GM18951 (cell line): ENCODE results near the gene INF2.

ENCODE experiments used
- POLR2A ChIP-seq: IDR thresholded peaks from 4 replicates; pipeline ENCODE4 v1.6.1; 2011; ENCODE audit warnings: mild to moderate bottlenecking; ENCODE audit not compliant: insufficient read length, insufficient read depth; ENCODE audit errors: extremely low read depth
- in situ Hi-C: fragments of 300-500 bp; cut with MboI; formaldehyde crosslinking; loops from one replicate; pipeline ENCODE4 v1.12.0; 2022; ENCODE audit warnings: low sequenced_read_pairs, mixed read lengths, inconsistent platforms; ENCODE audit not compliant: unreplicated experiment

The INF2 gene

DNA sequence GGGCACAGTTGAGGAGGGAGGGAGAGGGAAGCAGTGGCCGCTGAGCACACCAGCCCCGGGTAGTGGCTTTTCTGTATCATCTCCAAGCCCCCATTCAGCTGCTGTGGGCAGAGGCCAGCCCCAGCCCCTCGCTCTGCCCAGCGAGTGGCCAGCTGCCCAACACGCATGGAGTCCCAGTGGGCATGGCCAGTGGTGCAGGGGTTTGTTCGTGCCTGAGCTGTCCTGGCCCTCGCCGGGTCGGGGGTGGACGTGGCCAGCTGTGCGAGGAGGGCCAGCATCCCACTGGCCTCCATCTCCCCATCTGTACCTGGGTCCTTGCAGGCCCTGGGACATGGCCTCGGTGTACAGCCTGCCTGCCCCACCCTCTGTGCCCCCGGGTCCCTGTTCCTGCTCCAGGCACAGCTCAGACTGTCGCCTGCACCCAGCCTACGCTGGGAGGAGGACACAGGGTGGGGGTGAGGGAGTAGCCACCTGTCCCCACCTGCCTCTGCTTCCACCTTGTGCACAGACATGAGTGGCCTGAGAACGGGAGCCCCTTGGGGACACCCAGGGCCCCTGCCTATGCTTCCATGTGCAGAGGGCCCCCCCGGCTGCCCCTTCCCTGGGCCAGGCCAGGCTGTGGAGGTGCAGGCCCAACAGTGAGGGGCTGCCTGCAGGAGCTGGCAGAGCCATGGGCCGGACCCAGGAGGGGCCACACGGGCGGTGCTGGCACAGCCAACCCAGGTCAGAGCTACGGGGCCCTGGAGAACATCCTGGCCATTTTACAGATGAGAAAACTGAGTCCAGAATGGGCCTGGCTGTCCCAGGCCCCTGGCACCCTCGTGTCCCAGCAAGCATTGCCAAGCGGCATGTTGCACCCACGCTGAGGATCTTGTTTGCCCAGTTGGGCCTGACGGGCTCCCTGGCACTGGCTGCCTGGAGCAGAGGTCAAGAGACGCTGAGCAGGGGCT lies 4.3 kb downstream of the INF2 start:
- TF ChIP-seq POLR2A, result no peak
- in situ Hi-C loops, result no loop called here

DNA sequence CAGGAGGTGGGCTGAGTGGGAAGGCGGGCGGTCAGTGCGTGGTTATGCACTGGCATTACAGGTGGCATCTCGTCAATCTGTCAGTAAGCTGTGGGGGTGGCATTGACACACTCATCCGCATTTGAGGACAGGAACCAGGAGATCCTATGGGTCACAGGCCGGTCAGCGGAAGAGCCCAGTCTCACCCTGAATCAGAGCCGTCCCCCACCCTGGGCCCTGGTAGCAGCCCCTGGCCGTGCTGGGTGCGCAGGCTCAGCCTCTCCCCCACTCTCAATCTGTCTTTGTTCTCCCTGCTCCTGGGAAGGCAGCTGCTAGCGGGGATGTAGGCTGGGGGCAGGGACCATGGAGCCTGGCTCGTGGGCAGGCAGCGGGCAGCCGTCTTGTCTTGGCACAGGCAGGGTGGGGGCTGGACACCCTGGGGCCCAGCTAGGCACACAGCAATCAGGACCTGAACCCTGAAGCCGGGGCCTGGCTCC lies 5.1 kb downstream of the INF2 start:
- no peak for TF ChIP-seq POLR2A
- in situ Hi-C loops, result no loop called here

DNA sequence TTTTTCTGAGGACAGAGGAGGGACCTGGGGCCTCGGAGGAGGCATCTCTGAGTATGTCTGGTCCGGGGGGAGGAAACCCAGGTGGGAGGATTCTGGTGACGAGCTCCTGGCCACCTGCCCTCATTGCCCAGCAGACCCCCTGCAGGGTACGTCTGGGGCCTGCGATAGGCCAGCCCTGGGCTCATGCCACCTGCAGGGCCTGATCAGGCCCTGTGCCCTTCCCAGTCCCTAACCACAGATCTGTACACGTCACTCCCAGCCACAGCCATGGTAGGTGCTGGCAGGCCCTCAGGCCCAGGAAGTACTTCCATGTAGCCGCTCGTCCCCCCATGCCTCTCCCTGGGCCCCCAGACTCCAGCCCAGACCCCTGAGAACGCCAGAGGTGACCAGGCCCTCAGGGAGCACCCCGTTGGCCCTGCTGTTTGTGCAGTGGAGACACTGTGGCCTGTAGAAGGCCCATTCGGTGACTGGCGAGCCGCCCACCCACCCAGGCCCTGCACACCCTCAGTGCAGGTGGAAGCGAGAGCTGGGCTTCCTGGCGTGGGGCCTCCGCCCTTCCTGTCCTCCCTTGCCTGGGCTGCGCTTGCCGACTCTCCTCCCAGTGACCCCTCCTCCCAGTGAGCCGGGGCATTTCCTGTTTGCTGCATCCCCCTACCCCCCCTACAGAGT lies 5.7 kb downstream of the INF2 start:
- TF ChIP-seq POLR2A, result no peak
- in situ Hi-C loops, result loop anchor here (5.0 kb wide), 1 partner anchor 33 kb away; no protein-coding TSS in a partner anchor

DNA sequence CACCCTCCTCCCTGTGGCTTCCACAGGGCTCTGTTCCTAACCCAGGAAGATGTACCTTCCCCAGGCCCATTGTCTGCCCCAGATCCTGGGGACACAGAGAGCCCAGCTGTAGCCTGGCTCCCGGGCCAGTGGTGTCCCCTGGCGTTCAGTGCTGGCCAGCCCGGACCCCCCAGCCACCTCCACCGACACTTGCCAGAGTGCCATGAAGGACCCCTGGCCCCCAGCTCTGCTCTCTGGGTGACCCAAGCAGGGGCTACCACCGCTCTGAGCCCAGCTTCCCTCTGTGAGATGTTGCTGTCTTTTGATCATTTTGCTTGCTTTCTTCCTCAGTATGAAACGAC lies 6.2 kb downstream of the INF2 start:
- no peak for TF ChIP-seq POLR2A
- in situ Hi-C loops, result loop anchor here (5.0 kb wide), 1 partner anchor 33 kb away; no protein-coding TSS in a partner anchor

DNA sequence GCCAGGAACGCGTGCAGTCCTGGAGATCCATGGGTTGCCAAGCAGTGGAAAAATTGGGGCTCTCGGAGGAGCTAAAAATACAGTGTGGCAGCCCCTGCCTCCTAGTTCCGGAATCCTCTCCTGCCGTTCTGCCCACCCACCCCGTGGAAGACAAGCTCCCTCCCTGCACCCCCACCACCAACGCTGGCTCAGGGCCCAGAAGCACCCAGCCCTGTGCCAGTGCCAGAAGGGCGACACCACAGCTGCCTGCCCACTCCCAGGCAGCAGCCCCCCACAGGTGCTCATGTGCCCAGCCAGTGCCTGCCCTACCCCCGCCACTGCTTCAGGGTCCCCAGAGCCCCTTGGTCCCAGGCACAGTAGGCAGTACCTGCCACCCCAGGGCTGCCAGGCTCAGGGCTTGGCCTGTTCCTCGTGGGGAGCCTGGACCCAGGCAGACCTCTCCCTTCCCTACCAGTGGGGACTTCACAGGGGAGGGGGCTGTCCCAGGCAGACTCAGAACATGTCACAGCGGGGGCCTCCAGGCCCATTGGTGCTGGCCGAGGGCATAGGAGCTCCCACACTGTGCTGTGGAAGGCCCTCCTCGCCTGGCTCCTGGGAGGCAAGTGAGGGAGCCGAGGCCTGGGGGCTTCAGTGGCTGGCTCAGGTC lies 7.4 kb downstream of the INF2 start:
- TF ChIP-seq POLR2A, result no peak
- in situ Hi-C loops, result loop anchor here (5.0 kb wide), 1 partner anchor 34 kb away; no protein-coding TSS in a partner anchor

DNA sequence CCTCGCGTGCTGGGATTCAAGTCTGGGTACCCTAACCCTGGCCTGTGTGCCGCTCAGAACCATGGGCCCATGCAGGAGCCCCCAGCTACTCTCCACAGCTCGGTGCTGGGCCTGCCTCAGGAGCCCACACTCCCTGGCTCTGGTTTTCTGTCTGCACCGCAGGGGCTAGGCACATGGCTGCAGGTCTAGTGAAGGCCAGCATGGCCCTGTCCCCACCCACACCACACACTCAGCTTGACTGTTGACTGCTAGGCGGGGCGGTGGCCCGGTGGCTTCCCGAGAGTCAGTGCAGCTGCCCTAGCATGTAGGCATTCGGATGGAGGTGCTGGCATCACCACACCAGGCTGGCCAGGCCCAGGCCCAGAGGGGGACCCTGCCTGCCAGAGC lies 7.9 kb downstream of the INF2 start:
- in situ Hi-C loops, result loop anchor here (5.0 kb wide), 1 partner anchor 35 kb away; no protein-coding TSS in a partner anchor
- no peak for TF ChIP-seq POLR2A

DNA sequence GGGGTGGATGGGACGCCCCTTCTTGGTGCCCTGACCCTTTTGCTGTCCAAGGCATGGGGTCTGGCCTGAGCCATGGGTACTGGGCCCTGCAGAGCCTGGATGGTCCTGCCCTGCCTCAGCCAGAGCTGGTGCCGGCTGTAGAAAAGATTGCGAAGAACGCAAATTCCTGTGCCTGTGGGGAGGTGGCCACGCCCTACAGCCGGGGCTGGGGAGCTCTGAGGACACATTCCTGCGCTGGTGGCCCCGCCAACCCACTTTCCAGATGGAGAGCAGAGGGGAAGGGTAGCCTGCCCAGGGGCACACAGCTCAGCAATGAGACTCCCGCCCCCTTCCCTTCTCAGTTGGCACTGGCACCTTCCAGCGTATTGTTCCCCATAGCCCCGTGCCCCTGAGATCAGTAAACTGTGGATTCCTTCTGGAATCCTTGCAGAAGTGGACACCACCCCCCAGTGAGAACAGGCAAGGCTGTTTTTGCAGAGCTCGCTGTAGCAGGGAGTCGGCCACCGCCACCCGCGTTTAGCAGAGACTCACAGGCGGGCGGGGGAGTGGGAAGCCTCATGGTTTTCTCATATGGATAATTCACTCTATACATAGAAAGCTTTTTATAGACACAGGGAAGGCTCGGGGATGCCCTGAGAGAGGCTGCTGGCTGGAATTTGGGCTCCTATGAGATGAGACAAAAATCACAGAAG lies 8.6 kb downstream of the INF2 start:
- in situ Hi-C loops, result loop anchor here (5.0 kb wide), 1 partner anchor 36 kb away; no protein-coding TSS in a partner anchor
- no peak for TF ChIP-seq POLR2A

DNA sequence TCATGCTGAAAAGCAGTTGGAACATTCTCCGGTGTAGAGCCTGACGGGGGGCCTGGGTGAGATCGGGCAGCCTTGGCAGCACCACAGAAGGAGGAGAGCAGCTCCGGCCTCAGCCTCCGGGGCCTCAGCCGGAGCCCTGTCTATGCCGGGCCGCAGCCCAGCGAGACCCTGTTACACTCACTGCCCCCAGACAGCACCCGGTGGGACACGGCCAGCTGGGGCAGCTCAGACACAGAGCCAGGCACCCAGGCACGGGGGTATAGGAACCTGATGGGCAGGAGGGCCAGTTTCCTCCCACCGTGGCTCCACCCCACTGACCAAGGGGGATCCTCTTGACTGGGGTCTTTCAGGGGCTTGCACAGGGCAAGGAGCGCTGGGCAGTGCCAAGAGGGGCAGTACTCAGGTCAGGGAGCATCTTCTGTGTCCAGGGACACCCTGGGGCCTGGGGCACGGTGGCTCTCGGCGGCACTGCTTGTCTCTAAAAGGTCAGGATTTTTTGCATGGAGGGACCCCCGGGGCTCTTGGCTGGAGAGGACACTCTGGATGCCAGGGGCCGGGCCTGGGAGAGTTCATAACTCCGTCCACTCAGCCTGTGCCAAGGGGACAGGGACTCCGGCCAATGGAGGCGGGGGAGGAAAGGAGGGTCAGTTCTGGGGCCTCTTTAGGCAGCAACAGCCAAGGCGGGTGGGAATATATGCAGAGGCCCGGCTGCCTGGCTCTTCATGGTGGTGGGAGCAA lies 9.4 kb downstream of the INF2 start:
- TF ChIP-seq POLR2A, result no peak

DNA sequence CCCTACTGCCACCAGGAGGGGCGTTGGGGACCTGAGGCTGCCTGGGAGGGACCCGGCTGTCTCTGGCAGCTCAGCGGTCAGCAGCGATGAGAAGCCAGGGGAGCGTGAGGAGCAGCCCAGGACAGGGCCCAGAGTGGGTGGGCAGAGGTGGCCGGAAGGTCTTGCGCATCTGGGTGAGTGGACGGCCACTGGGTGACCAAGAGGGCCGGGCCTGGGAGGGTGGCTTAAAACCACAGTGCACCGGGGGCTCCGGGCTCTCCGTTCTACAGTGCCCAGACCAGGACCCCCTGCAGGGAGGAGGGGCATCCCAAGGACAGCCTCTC lies 10.0 kb downstream of the INF2 start:
- TF ChIP-seq POLR2A, result no peak
- in situ Hi-C loops, result loop anchor here (5.0 kb wide), 1 partner anchor 37 kb away; no protein-coding TSS in a partner anchor

More for the DNA sequence above, 9.4 kb downstream of the INF2 start:
- in situ Hi-C loops, result loop anchor here (5.0 kb wide), 1 partner anchor 37 kb away; no protein-coding TSS in a partner anchor

DNA sequence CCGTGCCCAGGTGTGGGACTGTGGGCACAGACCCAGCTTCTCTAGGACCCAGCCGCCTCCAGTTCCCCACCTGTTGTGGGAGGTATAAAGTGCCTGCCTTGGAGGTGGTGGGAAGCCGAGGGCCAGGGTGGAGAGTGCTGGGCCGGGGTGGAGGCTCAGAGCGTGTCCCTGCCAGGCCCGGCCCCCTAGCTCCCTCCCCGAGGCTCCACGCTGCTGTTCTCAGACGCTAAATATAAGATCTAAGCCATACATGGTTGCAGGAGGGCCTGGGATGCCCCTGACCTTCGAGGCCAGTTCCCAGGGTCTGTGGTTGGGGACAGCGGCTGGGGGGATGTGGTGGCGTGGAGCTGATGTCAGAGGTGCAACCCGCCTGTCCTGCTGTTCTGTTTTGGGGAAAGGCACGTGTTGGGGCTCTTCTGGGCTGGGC lies 10.8 kb downstream of the INF2 start:
- no peak for TF ChIP-seq POLR2A
- in situ Hi-C loops, result no loop called here

DNA sequence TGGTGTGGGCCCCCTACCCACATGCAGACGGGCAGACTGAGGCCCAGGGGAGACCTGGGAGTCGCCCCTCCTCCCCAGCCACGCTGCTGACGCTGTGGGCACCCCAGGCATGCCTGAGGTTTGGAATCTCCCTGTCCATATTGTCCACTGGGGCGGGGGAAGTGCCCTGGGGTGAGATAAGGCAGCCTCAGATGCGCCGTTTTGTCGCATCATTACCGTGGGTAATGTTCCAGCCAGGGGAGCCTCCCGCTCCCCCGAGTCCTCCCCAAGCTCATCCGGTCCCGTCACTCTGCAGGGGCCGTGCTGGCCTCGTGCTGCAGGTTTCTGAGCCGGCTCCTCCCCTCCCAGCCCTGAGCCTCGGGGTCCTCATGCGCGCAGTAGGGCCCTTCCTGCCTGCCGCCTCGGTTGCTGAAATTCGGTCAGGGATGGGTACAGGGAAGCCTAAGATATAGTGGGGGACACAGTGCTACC lies 11.4 kb downstream of the INF2 start:
- in situ Hi-C loops, result no loop called here
- no peak for TF ChIP-seq POLR2A

DNA sequence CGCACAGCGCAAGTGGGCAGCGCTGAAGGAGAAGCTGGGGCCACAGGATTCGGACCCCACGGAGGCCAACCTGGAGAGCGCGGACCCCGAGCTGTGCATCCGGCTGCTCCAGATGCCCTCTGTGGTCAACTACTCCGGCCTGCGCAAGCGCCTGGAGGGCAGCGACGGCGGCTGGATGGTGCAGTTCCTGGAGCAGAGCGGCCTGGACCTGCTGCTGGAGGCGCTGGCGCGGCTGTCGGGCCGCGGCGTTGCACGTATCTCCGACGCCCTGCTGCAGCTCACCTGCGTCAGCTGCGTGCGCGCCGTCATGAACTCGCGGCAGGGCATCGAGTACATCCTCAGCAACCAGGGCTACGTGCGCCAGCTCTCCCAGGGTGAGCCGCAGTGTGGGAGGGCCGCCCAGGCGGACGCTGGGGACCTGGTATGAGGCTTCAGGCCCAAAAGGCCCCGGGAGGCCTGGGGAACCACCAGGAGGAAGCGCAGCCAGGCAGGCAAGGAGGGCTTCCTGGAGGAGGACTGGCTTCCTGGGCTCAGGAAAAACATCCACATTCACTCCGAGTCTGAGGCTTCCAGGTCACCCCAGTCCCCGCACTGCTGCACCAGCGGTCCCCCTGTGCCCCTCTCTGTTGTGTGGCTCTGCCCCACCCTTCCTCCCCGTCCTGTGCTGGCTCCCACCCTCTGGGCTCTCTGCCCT lies 12.1 kb downstream of the INF2 start:
- in situ Hi-C loops, result no loop called here

More for the DNA sequence above, 12.1 kb downstream of the INF2 start:
- no peak for TF ChIP-seq POLR2A
